Keratinocyte (primary cell): ENCODE results near the gene NCAPD3. TPM values are rescaled to one million over a fixed set of nuclear protein-coding genes. Genes with fewer than 3 reads are reported as not detected.

Experiments used
- DNase-seq: peaks from one replicate; pipeline ENCODE4 v3.0.0-alpha.2; 2011; ENCODE audit warnings: low read depth, missing footprints, low spot score
- FAIRE-seq: peaks from 2 replicates; lab custom pipeline; 2011; peaks lifted over from hg19 to GRCh38; lab: Jason Lieb, UNC
- H2AFZ ChIP-seq: 2 replicates; pipeline ENCODE4 v1.6.0; 2012; ENCODE audit warnings: low read length, control low read depth, inconsistent platforms; ENCODE audit not compliant: control insufficient read depth
- H3K27ac ChIP-seq: 2 replicates; pipeline ENCODE4 v1.5.1; 2011; ENCODE audit warnings: low read length; ENCODE audit not compliant: control insufficient read depth, insufficient read depth
- H3K27me3 ChIP-seq: 3 replicates; pipeline ENCODE4 v1.6.0; 2011; ENCODE audit warnings: low read length; ENCODE audit not compliant: control insufficient read depth, insufficient read depth; ENCODE audit errors: extremely low read depth
- H3K36me3 ChIP-seq, 2 experiments: 2 replicates in 1 of 2; 3 replicates in 1 of 2; pipeline ENCODE4 v1.5.1; 2011; ENCODE audit warnings: low read length in 2 of 2, mild to moderate bottlenecking in 1 of 2; ENCODE audit not compliant: control insufficient read depth in 2 of 2, insufficient read depth in 2 of 2; ENCODE audit errors: extremely low read depth in 1 of 2
- H3K4me1 ChIP-seq: 3 replicates; pipeline ENCODE4 v1.5.1; 2011; ENCODE audit warnings: low read length; ENCODE audit not compliant: control insufficient read depth, insufficient read depth; ENCODE audit errors: extremely low read depth
- H3K4me2 ChIP-seq: 3 replicates; pipeline ENCODE4 v1.6.0; 2011; ENCODE audit warnings: low read depth, low read length; ENCODE audit not compliant: control insufficient read depth, insufficient read depth; ENCODE audit errors: extremely low read depth
- H3K4me3 ChIP-seq, 3 experiments: fragments of 200-600 bp in 1 of 3; sonication (generic) in 1 of 3; 2 replicates in 2 of 3; 3 replicates in 1 of 3; pipeline ENCODE4 v1.5.1; 2011 to 2016; ENCODE audit warnings: low read length in 3 of 3, mild to moderate bottlenecking in 3 of 3, control low read depth in 2 of 3, inconsistent platforms in 1 of 3, low read depth in 1 of 3, mixed read lengths in 1 of 3, mixed run types in 1 of 3, moderate library complexity in 1 of 3; ENCODE audit not compliant: control insufficient read depth in 2 of 3, insufficient read depth in 2 of 3; ENCODE audit errors: extremely low read depth in 1 of 3
- H3K79me2 ChIP-seq: 2 replicates; pipeline ENCODE4 v1.6.0; 2012; ENCODE audit warnings: low read length; ENCODE audit not compliant: control insufficient read depth, insufficient read depth
- H3K9ac ChIP-seq: 3 replicates; pipeline ENCODE4 v1.6.0; 2011; ENCODE audit warnings: low read length; ENCODE audit not compliant: control insufficient read depth, insufficient read depth; ENCODE audit errors: extremely low read depth
- H3K9me1 ChIP-seq: 3 replicates; pipeline ENCODE4 v1.6.0; 2011; ENCODE audit warnings: low read length; ENCODE audit not compliant: control insufficient read depth, insufficient read depth; ENCODE audit errors: extremely low read depth
- H3K9me3 ChIP-seq: 2 replicates; pipeline ENCODE4 v1.5.1; 2012; ENCODE audit warnings: low read depth, low read length; ENCODE audit not compliant: control insufficient read depth
- H4K20me1 ChIP-seq: 3 replicates; pipeline ENCODE4 v1.6.0; 2011; ENCODE audit warnings: low read length; ENCODE audit not compliant: control insufficient read depth, insufficient read depth; ENCODE audit errors: extremely low read depth
- EZH2 ChIP-seq: IDR thresholded peaks from one replicate; pipeline ENCODE4 v1.6.1; 2012; ENCODE audit warnings: inconsistent platforms, mild to moderate bottlenecking, low read length, moderate library complexity
- dilution Hi-C: fragments of 300-500 bp; cut with MboI; formaldehyde crosslinking; loops from one replicate; pipeline ENCODE4 v1.7.0; 2020; ENCODE audit warnings: low sequenced_read_pairs; ENCODE audit not compliant: extremely low pct_ligation_motif_present
- polyA plus RNA-seq, 5 experiments: library from polyadenylated mRNA; depleted of rRNA in 3 of 5; stranded (reverse) in 3 of 5; stranded (forward) in 1 of 5; unstranded in 1 of 5; fragments of >200 nt; gene quantifications; 1 replicate in 1 of 5; 2 replicates in 3 of 5; 3 replicates in 1 of 5; pipeline versions ENCODE4 v1.2.1 to v1.2.3, GENCODE V29; 2011 to 2012; ENCODE audit warnings: missing spikeins in 2 of 5, low read depth in 1 of 5, low replicate concordance in 1 of 5
- TF ChIP-seq, protein P1 (sequence below), 3 experiments: IDR thresholded peaks in 1 of 3; conservative IDR thresholded peaks in 1 of 3; optimal IDR thresholded peaks in 1 of 3; 2 replicates in 2 of 3; 3 replicates in 1 of 3; pipeline versions ENCODE3 to v1.5.1; 2011; ENCODE audit warnings: low read length in 3 of 3, mild to moderate bottlenecking in 3 of 3, moderate library complexity in 2 of 3, control low read depth in 1 of 3, inconsistent platforms in 1 of 3; ENCODE audit not compliant: insufficient read depth in 2 of 3; ENCODE audit errors: extremely low read depth in 1 of 3

Gene NCAPD3
- polyA plus RNA-seq, 1 donor (not counting 4 experiments of a cell fraction or from before 2014, with no cell fraction given) = 23.0 TPM

DNA sequence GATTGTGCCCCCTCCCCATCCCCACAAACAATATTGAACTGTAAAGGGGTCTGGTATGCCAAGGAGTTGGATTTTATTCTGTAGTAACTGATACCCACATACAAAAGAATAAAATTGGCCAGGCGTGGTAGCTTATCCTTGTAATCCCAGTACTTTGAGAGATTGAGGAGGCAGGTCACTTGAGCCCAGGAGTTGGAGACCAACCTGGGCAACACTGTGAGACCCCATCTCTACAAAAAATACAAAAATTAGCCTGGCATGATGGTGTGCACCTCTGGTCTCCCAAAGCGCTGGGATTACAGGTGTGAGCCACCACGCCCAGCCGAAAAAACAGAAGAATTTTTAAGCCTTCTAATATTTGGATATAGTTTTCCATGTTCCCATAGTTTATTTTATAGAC is 48.2 kb upstream of the NCAPD3 start:
- peaks cover 0 to 1% of the 10 kb centered on the region in 2 experiments for H3K36me3 ChIP-seq
- TF ChIP-seq, protein P1, sequence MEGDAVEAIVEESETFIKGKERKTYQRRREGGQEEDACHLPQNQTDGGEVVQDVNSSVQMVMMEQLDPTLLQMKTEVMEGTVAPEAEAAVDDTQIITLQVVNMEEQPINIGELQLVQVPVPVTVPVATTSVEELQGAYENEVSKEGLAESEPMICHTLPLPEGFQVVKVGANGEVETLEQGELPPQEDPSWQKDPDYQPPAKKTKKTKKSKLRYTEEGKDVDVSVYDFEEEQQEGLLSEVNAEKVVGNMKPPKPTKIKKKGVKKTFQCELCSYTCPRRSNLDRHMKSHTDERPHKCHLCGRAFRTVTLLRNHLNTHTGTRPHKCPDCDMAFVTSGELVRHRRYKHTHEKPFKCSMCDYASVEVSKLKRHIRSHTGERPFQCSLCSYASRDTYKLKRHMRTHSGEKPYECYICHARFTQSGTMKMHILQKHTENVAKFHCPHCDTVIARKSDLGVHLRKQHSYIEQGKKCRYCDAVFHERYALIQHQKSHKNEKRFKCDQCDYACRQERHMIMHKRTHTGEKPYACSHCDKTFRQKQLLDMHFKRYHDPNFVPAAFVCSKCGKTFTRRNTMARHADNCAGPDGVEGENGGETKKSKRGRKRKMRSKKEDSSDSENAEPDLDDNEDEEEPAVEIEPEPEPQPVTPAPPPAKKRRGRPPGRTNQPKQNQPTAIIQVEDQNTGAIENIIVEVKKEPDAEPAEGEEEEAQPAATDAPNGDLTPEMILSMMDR (optimal IDR thresholded peaks at IDR 0.05 in 1 of 3, IDR thresholded peaks at IDR 0.05 in 1 of 3, conservative IDR thresholded peaks at IDR 0.05 in 1 of 3; ENCODE audit: extremely low read depth in 1 of 3, insufficient read depth in 2 of 3, low read length in 3 of 3) = no peak
- TF ChIP-seq EZH2 = no peak
- no peak overlapping the region for H3K4me3 ChIP-seq
- no peaks in the 10 kb centered on the region for H3K27me3 ChIP-seq
- DNase-seq (no peak), FAIRE-seq (no peak)
- H3K4me1 ChIP-seq = peaks cover 25% of the 10 kb centered on the region
- H3K9me1 ChIP-seq = no peaks in the 10 kb centered on the region
- H3K9me3 ChIP-seq = no peaks in the 10 kb centered on the region
- peaks cover 19% of the 10 kb centered on the region for H3K79me2 ChIP-seq
- no peaks in the 10 kb centered on the region for H4K20me1 ChIP-seq
- dilution Hi-C loops = no loop called here
- no peak overlapping the region for H3K9ac ChIP-seq
- H3K4me2 ChIP-seq = no peak overlapping the region
- H2AFZ ChIP-seq = no peak overlapping the region
- no peak overlapping the region for H3K27ac ChIP-seq

DNA sequence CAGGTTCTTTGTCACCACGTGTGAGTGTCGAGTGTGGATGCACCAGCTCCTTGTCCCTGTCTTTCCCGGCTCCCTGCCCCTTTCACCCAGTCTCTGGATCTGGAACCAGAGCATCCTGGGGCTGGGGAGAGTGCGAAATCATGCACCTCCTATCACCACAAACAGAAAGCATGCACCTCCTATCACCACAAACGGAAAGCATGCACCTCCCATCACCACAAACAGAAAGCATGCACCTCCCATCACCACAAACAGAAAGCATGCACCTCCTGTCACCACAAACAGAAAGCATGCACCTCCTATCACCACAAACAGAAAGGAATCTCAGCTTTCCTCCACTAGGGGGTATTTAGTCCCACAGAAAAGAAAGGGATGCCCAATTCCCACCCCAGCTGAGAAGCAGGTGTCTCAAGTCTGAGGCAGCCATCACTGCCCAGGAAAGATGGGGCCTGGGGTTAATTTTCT is 46.5 kb upstream of the NCAPD3 start:
- Histone ChIP-seq H3K27ac (no peak overlapping the region), H3K4me3 (no peak overlapping the region), H3K9me1 (no peaks in the 10 kb centered on the region), H3K9me3 (no peaks in the 10 kb centered on the region), H2AFZ (no peak overlapping the region), H3K4me1 (peaks cover 42% of the 10 kb centered on the region), H3K79me2 (peaks cover 19% of the 10 kb centered on the region), H4K20me1 (no peaks in the 10 kb centered on the region), H3K36me3 (peaks cover 0 to 1% of the 10 kb centered on the region in 2 experiments), H3K4me2 (no peak overlapping the region), H3K9ac (no peak overlapping the region), H3K27me3 (no peaks in the 10 kb centered on the region)
- peak; percentile 34 for FAIRE-seq
- dilution Hi-C loops = no loop called here
- no peak for DNase-seq
- TF ChIP-seq EZH2 = no peak
- TF ChIP-seq, protein P1 (optimal IDR thresholded peaks at IDR 0.05 in 1 of 3, IDR thresholded peaks at IDR 0.05 in 1 of 3, conservative IDR thresholded peaks at IDR 0.05 in 1 of 3; ENCODE audit: extremely low read depth in 1 of 3, insufficient read depth in 2 of 3, low read length in 3 of 3) = peak; percentile 29 to 38 (median 38)
